Right lobe of liver (tissue), 6 donors: ENCODE results near the gene GJD3. TPM values are rescaled to one million over a fixed set of nuclear protein-coding genes. Genes with fewer than 3 reads are reported as not detected.

Source experiments
- ATAC-seq, 4 donors: fragments of 200-7000 bp; cut with Tn5 transposase; one replicate each; pipeline ENCODE4 v1.9.1; 2020; ENCODE audit warnings: mild to moderate bottlenecking in 4 of 4, moderate library complexity in 4 of 4
- DNase-seq, 3 donors: peaks; one replicate each; pipeline ENCODE4 v3.0.0-alpha.2; 2020
- H3K27ac ChIP-seq, 3 donors: fragments of 200-600 bp; one replicate each; pipeline ENCODE4 v1.8.0; 2022
- H3K27me3 ChIP-seq, 2 donors: fragments of 200-600 bp; one replicate each; pipeline ENCODE4 v1.8.0; 2022
- H3K36me3 ChIP-seq, 4 donors: fragments of 200-600 bp; sonication (generic) in 1 of 4; one replicate each; pipeline versions ENCODE4 v1.5.1 to v1.8.0; 2017 to 2022; ENCODE audit warnings: control low read depth in 1 of 4
- H3K4me1 ChIP-seq, 4 donors: fragments of 200-600 bp; sonication (generic) in 1 of 4; one replicate each; pipeline versions ENCODE4 v1.5.1 to v1.8.0; 2017 to 2022; ENCODE audit warnings: control low read depth in 1 of 4
- H3K4me3 ChIP-seq, 3 donors: fragments of 200-600 bp; one replicate each; pipeline ENCODE4 v1.8.0; 2022
- H3K9me3 ChIP-seq, 4 donors: fragments of 200-600 bp; sonication (generic) in 1 of 4; one replicate each; pipeline versions ENCODE4 v1.5.1 to v1.8.0; 2017 to 2022; ENCODE audit warnings: control low read depth in 1 of 4
- POLR2A ChIP-seq: fragments of 450-650 bp; IDR thresholded peaks from one replicate; pipeline ENCODE4 v1.6.1; 2017; ENCODE audit warnings: antibody characterized with exemption, mild to moderate bottlenecking
- WGBS: methylation state at CpG from one replicate; pipeline ENCODE4 v1.1.6; 2018; ENCODE audit warnings: low coverage, low lambda C conversion rate; ENCODE audit not compliant: insufficient coverage; ENCODE audit errors: missing lambda C conversion rate; 5-methylcytosine and 5-hydroxymethylcytosine counted together
- intact Hi-C, 2 donors: fragments of 100-400 bp; cut with DNase I; formaldehyde crosslinking; loops; one replicate each; pipeline versions ENCODE4 v1.11.2 to v1.14.1; 2022
- total RNA-seq, 6 experiments: library from RNA; depleted of rRNA in 2 of 6; stranded (reverse); fragments of >200 nt in 2 of 6; fragmentation: NEBNext Ultra II Directional in 3 of 6; extraction: Animal tissue kit (Norgen Biotek cat#: 25700) in 3 of 6; gene quantifications; one replicate each; pipeline versions ENCODE4 v1.1.0 to v1.2.4, GENCODE V29; 2016 to 2023
- TF ChIP-seq, protein P1 (sequence below), 4 donors: fragments of 200-600 bp in 3 of 4; fragments of 450-650 bp in 1 of 4; IDR thresholded peaks; one replicate each; pipeline versions ENCODE4 v1.5.1 to v1.8.0; 2016 to 2022; ENCODE audit warnings: antibody characterized with exemption in 4 of 4, mild to moderate bottlenecking in 2 of 4
- donor health status: DM: no; HTN: yes; CAD: no.
- donor health status: DM: no; HTN: no; CAD: no.
- donor health status: DM: no; HTN: no; CAD: no.
- donor health status: DM: no; HTN: yes; CAD: no.
- donor health status: DM: no; HTN: yes; CAD: no.

The GJD3 gene
- total RNA-seq, 6 experiments from 2014 or later, result 0.22 to 0.78 (median 0.37) TPM; not detected in 1

DNA sequence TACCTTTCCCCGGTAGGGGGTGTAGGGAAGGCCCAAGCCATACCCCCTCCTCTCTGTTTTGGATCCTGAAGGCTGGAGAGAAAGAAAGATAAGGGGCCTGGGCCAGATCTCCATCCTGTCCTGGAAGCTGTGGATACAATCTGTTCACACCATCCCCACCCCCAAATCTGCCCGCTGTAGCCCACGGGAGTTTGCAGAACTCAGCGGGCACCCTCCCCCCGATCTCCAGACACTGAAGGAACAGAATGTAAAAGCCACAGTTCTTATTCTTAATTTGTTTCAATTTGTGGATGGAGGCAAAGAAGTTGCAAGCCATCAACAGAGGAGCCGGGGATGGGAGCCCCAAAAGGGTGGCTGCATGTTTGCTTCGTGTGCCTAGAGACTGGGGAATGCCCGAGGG lies 27.2 kb downstream of the GJD3 start:
- Histone ChIP-seq H3K27me3 (no peaks in the 10 kb centered on the region), H3K27ac (no peak overlapping the region), H3K4me1 (peaks cover 2 to 59% (median 38%) of the 10 kb centered on the region in 4 donors), H3K36me3 (no peaks in the 10 kb centered on the region), H3K4me3 (no peak overlapping the region), H3K9me3 (no peaks in the 10 kb centered on the region)
- TF ChIP-seq, protein P1, sequence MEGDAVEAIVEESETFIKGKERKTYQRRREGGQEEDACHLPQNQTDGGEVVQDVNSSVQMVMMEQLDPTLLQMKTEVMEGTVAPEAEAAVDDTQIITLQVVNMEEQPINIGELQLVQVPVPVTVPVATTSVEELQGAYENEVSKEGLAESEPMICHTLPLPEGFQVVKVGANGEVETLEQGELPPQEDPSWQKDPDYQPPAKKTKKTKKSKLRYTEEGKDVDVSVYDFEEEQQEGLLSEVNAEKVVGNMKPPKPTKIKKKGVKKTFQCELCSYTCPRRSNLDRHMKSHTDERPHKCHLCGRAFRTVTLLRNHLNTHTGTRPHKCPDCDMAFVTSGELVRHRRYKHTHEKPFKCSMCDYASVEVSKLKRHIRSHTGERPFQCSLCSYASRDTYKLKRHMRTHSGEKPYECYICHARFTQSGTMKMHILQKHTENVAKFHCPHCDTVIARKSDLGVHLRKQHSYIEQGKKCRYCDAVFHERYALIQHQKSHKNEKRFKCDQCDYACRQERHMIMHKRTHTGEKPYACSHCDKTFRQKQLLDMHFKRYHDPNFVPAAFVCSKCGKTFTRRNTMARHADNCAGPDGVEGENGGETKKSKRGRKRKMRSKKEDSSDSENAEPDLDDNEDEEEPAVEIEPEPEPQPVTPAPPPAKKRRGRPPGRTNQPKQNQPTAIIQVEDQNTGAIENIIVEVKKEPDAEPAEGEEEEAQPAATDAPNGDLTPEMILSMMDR (IDR thresholded peaks at IDR 0.05), result no peak
- no peak for TF ChIP-seq POLR2A
- WGBS, result 74% methylated on average over 8 of the region's 8 CpGs
- intact Hi-C loops, result no loop called here
- no peak for DNase-seq
- ATAC-seq, result no peak

GRCh38 chr17:40335620-40336019 lies 28.9 kb downstream of the GJD3 start:
- H3K4me3 ChIP-seq, result no peak overlapping the region
- intact Hi-C loops, result no loop called here
- no peaks in the 10 kb centered on the region for H3K9me3 ChIP-seq
- H3K27me3 ChIP-seq, result no peaks in the 10 kb centered on the region
- no CpG with 5 or more reads among the region's 8 CpGs for WGBS
- H3K36me3 ChIP-seq, result no peaks in the 10 kb centered on the region
- no peak for DNase-seq
- H3K27ac ChIP-seq, result peak overlapping the region in 2 of 3 donors; percentile 6 to 12
- H3K4me1 ChIP-seq, result peaks cover 2 to 72% (median 45%) of the 10 kb centered on the region in 4 donors
- no peak for ATAC-seq
- TF ChIP-seq POLR2A, result no peak
- TF ChIP-seq, protein P1 (IDR thresholded peaks at IDR 0.05), result no peak

DNA sequence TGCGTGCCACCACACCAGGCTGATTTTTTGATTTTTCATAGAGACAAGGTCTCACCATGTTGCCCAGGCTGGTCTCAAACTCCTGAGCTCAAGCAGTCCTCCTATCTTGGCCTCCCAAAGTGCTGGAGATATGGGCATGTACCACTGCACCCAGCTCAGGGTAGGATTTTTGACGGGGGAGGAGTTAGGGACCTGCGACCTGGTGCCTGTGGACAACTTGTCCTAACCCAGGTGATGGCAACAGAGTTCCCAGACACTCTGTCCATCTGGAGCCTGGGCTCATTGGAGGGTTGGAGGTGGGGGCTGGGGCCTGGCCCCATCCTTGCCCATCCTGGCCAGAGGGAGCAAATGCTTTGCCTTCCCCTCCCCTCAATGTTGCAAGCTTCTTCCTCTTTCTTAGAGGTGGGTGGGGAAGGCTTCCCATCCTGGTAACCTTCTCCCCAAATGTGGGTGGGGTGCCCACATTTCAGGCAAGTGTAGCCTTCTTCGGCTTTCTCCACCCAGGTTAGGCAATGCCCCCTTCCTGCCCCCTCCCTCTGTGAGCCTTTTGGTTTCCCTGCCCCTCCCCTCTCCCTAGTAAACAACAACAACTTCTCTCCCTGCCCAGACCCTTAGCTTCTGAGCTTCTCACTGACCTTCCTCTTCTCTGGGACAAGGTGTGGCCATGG lies 30.6 kb downstream of the GJD3 start:
- intact Hi-C loops, result no loop called here
- no peaks in the 10 kb centered on the region for H3K27me3 ChIP-seq
- H3K4me3 ChIP-seq, result no peak overlapping the region
- H3K4me1 ChIP-seq, result peaks cover 2 to 76% (median 52%) of the 10 kb centered on the region in 4 donors
- DNase-seq (peak in 1 of 3 donors; percentile 62), ATAC-seq (no peak)
- TF ChIP-seq, protein P1 (IDR thresholded peaks at IDR 0.05), result no peak
- TF ChIP-seq POLR2A, result no peak
- peak overlapping the region in 1 of 3 donors; percentile 37 for H3K27ac ChIP-seq
- H3K36me3 ChIP-seq, result no peaks in the 10 kb centered on the region
- no peaks in the 10 kb centered on the region for H3K9me3 ChIP-seq
- 31% methylated on average over 2 of the region's 4 CpGs for WGBS

GRCh38 chr17:40331743-40332641 lies 32.5 kb downstream of the GJD3 start:
- peak; percentile 96 to 99 (median 97) for DNase-seq
- Histone ChIP-seq H3K27ac (peak overlapping the region; percentile 23 to 79 (median 73)), H3K4me3 (peak overlapping the region in 2 of 3 donors; percentile 15 to 21), H3K27me3 (no peaks in the 10 kb centered on the region), H3K4me1 (peaks cover 3 to 93% (median 65%) of the 10 kb centered on the region in 4 donors), H3K36me3 (no peaks in the 10 kb centered on the region), H3K9me3 (no peaks in the 10 kb centered on the region)
- intact Hi-C loops, result no loop called here
- peak; percentile 74 to 85 (median 80) for ATAC-seq
- no CpG with 5 or more reads among the region's 22 CpGs for WGBS
- TF ChIP-seq POLR2A, result no peak
- TF ChIP-seq, protein P1 (IDR thresholded peaks at IDR 0.05), result peak in 2 of 4 donors; percentile 2 to 11
